Neural cell (in vitro differentiated cells): ENCODE results near the gene EXOC6B. TPM values are rescaled to one million over a fixed set of nuclear protein-coding genes. Genes with fewer than 3 reads are reported as not detected.

Source experiments
- H2AFZ ChIP-seq: fragments of 200-600, 300-800 bp; sonication (generic), shearing (Covaris generic); 2 replicates; pipeline ENCODE4 v1.6.0; 2014; ENCODE audit warnings: low read depth, mild to moderate bottlenecking, antibody characterized with exemption, low read length, moderate library complexity
- H3F3A ChIP-seq: fragments of 200-600 bp; shearing (Covaris generic); 2 replicates; pipeline ENCODE4 v1.6.1; 2016; ENCODE audit warnings: mild to moderate bottlenecking, moderate library complexity, mixed read lengths, antibody characterized with exemption, low read length; ENCODE audit not compliant: insufficient read depth, poor library complexity, severe bottlenecking
- H3K27ac ChIP-seq: fragments of 200-600, 300-800 bp; sonication (generic), shearing (Covaris generic); 2 replicates; pipeline ENCODE4 v1.5.1; 2014; ENCODE audit warnings: mild to moderate bottlenecking, low read length, moderate library complexity
- H3K27me3 ChIP-seq: fragments of 300-800, 200-600 bp; sonication (generic), shearing (Covaris generic); 2 replicates; pipeline ENCODE4 v1.6.0; 2014; ENCODE audit warnings: mild to moderate bottlenecking, low read depth, low read length, moderate library complexity; ENCODE audit not compliant: insufficient read depth
- H3K36me3 ChIP-seq: fragments of 300-800, 200-600 bp; sonication (generic), shearing (Covaris generic); 2 replicates; pipeline ENCODE4 v1.5.1; 2014; ENCODE audit warnings: mild to moderate bottlenecking, antibody characterized with exemption, low read length, moderate library complexity; ENCODE audit not compliant: insufficient read depth
- H3K4me2 ChIP-seq: fragments of 300-800, 200-600 bp; sonication (generic), shearing (Covaris generic); 2 replicates; pipeline ENCODE4 v1.6.0; 2014; ENCODE audit warnings: mild to moderate bottlenecking, low read length
- H3K4me3 ChIP-seq: fragments of 300-800, 200-600 bp; sonication (generic), shearing (Covaris generic); 2 replicates; pipeline ENCODE4 v1.5.1; 2014; ENCODE audit warnings: mild to moderate bottlenecking, low read length, moderate library complexity
- H3K79me2 ChIP-seq: fragments of 200-600 bp; shearing (Covaris generic); replicated peaks from 2 replicates; pipeline ENCODE4 v1.6.0; 2014; ENCODE audit warnings: mild to moderate bottlenecking, low read length, moderate library complexity; ENCODE audit not compliant: insufficient read depth
- H3K9ac ChIP-seq: fragments of 300-800, 200-600 bp; sonication (generic), shearing (Covaris generic); 2 replicates; pipeline ENCODE4 v1.6.1; 2016; ENCODE audit warnings: mild to moderate bottlenecking, low read length, mixed read lengths
- H3K9me2 ChIP-seq: fragments of 200-600 bp; shearing (Covaris generic); 2 replicates; pipeline ENCODE4 v1.6.1; 2016; ENCODE audit warnings: mild to moderate bottlenecking, low read length, mixed read lengths; ENCODE audit not compliant: insufficient read depth
- H3K9me3 ChIP-seq: fragments of 200-600, 300-800 bp; sonication (generic), shearing (Covaris generic); 2 replicates; pipeline ENCODE4 v1.6.1; 2016; ENCODE audit warnings: mild to moderate bottlenecking, mixed run types, low read length, moderate library complexity, mixed read lengths
- H4K20me1 ChIP-seq: fragments of 200-600 bp; shearing (Covaris generic); 2 replicates; pipeline ENCODE4 v1.6.1; 2016; ENCODE audit warnings: mild to moderate bottlenecking, mixed run types; ENCODE audit not compliant: insufficient read depth
- EP300 ChIP-seq: fragments of 450-650 bp; conservative IDR thresholded peaks from 2 replicates; pipeline ENCODE4 v1.6.1; 2014; ENCODE audit warnings: antibody characterized with exemption, mild to moderate bottlenecking, moderate library complexity; ENCODE audit not compliant: poor library complexity, severe bottlenecking
- EZH2 ChIP-seq: fragments of 200-600, 300-800 bp; shearing (Covaris generic), sonication (generic); IDR thresholded peaks from 2 replicates; pipeline ENCODE4 v1.6.1; 2014; ENCODE audit warnings: antibody characterized with exemption, low read length, borderline replicate concordance, mild to moderate bottlenecking; ENCODE audit not compliant: insufficient read depth, poor library complexity, severe bottlenecking
- MXI1 ChIP-seq: fragments of 450-650 bp; conservative IDR thresholded peaks from 2 replicates; pipeline ENCODE4 v1.6.1; 2014; ENCODE audit warnings: antibody characterized with exemption, mild to moderate bottlenecking; ENCODE audit not compliant: poor library complexity, severe bottlenecking
- POLR2AphosphoS5 ChIP-seq: IDR thresholded peaks from 2 replicates; pipeline ENCODE4 v1.6.1; 2012
- RAD21 ChIP-seq: fragments of 450-650 bp; conservative IDR thresholded peaks from 2 replicates; pipeline ENCODE4 v1.6.1; 2014; ENCODE audit warnings: antibody characterized with exemption, mild to moderate bottlenecking, moderate library complexity
- SMC3 ChIP-seq: fragments of 450-650 bp; conservative IDR thresholded peaks from 2 replicates; pipeline ENCODE4 v1.6.1; 2014; ENCODE audit warnings: antibody characterized with exemption, mild to moderate bottlenecking, moderate library complexity; ENCODE audit not compliant: poor library complexity
- TAF1 ChIP-seq: IDR thresholded peaks from 2 replicates; pipeline ENCODE4 v1.6.1; 2012; ENCODE audit warnings: low read depth
- polyA plus RNA-seq: library from polyadenylated mRNA; depleted of rRNA; stranded (reverse); fragments of >200 nt; gene quantifications from 2 replicates; pipeline ENCODE4 v1.2.3, GENCODE V29; 2014
- TF ChIP-seq, protein P1 (sequence below): fragments of 450-650 bp; IDR thresholded peaks from 2 replicates; pipeline ENCODE4 v1.5.1; 2014; ENCODE audit warnings: antibody characterized with exemption, mild to moderate bottlenecking, moderate library complexity; ENCODE audit not compliant: poor library complexity, severe bottlenecking
- TF ChIP-seq, protein P2 (sequence below): IDR thresholded peaks from 2 replicates; pipeline ENCODE4 v1.6.1; 2012; ENCODE audit warnings: borderline replicate concordance

EXOC6B gene
- polyA plus RNA-seq, 1 donor from 2014 or later = 23.4 TPM

DNA sequence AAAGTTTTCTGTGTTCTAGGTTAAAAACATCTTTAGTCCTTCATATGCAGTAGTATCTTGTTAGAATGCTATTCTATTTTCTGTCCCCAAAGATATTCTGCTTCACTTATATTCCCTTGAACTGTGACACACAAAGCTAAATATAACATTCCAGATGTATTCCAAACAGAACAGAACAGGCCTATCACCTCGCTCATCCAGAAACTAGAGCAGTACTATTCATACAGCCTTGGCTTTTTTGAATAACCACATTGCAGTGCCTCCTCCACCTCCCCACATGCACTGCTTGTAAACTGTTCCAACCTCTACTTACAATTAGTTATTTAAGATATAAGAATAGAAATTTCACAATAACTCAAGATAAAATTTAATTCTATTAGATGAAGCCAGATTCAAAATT is 196.8 kb downstream of the EXOC6B start:
- no peak overlapping the region for H3K27ac ChIP-seq
- no peaks in the 10 kb centered on the region for H3K9me2 ChIP-seq
- H3K4me3 ChIP-seq = no peak overlapping the region
- no peak overlapping the region for H3K4me2 ChIP-seq
- no peaks in the 10 kb centered on the region for H3K27me3 ChIP-seq
- H4K20me1 ChIP-seq = no peaks in the 10 kb centered on the region
- H2AFZ ChIP-seq = no peak overlapping the region
- H3K79me2 ChIP-seq = no peaks in the 10 kb centered on the region
- H3K36me3 ChIP-seq = no peaks in the 10 kb centered on the region
- no peak overlapping the region for H3K9ac ChIP-seq
- H3K9me3 ChIP-seq = no peaks in the 10 kb centered on the region
- TF ChIP-seq EZH2 (no peak), TAF1 (no peak), MXI1 (no peak), RAD21 (no peak), SMC3 (no peak)
- TF ChIP-seq, protein P1, sequence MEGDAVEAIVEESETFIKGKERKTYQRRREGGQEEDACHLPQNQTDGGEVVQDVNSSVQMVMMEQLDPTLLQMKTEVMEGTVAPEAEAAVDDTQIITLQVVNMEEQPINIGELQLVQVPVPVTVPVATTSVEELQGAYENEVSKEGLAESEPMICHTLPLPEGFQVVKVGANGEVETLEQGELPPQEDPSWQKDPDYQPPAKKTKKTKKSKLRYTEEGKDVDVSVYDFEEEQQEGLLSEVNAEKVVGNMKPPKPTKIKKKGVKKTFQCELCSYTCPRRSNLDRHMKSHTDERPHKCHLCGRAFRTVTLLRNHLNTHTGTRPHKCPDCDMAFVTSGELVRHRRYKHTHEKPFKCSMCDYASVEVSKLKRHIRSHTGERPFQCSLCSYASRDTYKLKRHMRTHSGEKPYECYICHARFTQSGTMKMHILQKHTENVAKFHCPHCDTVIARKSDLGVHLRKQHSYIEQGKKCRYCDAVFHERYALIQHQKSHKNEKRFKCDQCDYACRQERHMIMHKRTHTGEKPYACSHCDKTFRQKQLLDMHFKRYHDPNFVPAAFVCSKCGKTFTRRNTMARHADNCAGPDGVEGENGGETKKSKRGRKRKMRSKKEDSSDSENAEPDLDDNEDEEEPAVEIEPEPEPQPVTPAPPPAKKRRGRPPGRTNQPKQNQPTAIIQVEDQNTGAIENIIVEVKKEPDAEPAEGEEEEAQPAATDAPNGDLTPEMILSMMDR = no peak
- H3F3A ChIP-seq = no peaks in the 10 kb centered on the region

DNA sequence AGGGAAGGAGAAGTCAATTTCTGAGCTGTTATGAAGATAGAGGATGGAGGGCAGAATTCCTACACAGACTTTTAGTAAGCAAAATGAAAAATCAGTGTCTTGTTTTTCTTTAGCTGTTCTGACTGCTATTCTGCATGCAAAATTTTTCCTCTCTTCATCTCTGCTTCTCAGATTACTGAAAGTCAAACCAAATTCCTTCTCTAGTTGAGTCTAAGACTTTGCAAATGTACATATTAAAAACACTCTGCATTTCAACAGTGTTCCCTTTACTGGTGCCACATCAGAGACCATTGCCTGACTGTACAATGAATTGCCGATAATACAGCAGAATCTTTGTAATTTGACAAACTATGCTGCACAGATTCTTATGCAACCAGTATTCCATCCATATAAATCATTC is 198.8 kb downstream of the EXOC6B start:
- Histone ChIP-seq H3K79me2 (no peaks in the 10 kb centered on the region), H3K9me3 (no peaks in the 10 kb centered on the region)

More for the DNA sequence above, 198.8 kb downstream of the EXOC6B start:
- H3K9ac ChIP-seq = no peak overlapping the region
- no peak overlapping the region for H2AFZ ChIP-seq
- no peaks in the 10 kb centered on the region for H3K9me2 ChIP-seq
- H4K20me1 ChIP-seq = no peaks in the 10 kb centered on the region
- H3K4me2 ChIP-seq = no peak overlapping the region
- no peak overlapping the region for H3K27ac ChIP-seq
- H3F3A ChIP-seq = no peaks in the 10 kb centered on the region
- H3K27me3 ChIP-seq = no peaks in the 10 kb centered on the region
- no peaks in the 10 kb centered on the region for H3K36me3 ChIP-seq
- TF ChIP-seq, protein P2, sequence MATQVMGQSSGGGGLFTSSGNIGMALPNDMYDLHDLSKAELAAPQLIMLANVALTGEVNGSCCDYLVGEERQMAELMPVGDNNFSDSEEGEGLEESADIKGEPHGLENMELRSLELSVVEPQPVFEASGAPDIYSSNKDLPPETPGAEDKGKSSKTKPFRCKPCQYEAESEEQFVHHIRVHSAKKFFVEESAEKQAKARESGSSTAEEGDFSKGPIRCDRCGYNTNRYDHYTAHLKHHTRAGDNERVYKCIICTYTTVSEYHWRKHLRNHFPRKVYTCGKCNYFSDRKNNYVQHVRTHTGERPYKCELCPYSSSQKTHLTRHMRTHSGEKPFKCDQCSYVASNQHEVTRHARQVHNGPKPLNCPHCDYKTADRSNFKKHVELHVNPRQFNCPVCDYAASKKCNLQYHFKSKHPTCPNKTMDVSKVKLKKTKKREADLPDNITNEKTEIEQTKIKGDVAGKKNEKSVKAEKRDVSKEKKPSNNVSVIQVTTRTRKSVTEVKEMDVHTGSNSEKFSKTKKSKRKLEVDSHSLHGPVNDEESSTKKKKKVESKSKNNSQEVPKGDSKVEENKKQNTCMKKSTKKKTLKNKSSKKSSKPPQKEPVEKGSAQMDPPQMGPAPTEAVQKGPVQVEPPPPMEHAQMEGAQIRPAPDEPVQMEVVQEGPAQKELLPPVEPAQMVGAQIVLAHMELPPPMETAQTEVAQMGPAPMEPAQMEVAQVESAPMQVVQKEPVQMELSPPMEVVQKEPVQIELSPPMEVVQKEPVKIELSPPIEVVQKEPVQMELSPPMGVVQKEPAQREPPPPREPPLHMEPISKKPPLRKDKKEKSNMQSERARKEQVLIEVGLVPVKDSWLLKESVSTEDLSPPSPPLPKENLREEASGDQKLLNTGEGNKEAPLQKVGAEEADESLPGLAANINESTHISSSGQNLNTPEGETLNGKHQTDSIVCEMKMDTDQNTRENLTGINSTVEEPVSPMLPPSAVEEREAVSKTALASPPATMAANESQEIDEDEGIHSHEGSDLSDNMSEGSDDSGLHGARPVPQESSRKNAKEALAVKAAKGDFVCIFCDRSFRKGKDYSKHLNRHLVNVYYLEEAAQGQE = no peak
- TF ChIP-seq TAF1 = no peak
- TF ChIP-seq, protein P1 = no peak
- TF ChIP-seq EP300 = no peak
- TF ChIP-seq EZH2 = no peak
- no peak for TF ChIP-seq SMC3
- no peak for TF ChIP-seq POLR2AphosphoS5
- no peak for TF ChIP-seq MXI1
- TF ChIP-seq RAD21 = no peak
- H3K4me3 ChIP-seq = no peak overlapping the region
